Measurements from ENCODE around the gene TRAF4. TPM values are rescaled to one million over a fixed set of nuclear protein-coding genes. Genes with fewer than 3 reads are reported as not detected.
"Not testable (repeated sequence)": the region's sequence is repeated elsewhere in the genome, so short reads cannot be mapped to it uniquely, and the experiment has no call there.

The TRAF4 gene
- total RNA-seq, 1 donor from 2014 or later, result 143 TPM

DNA sequence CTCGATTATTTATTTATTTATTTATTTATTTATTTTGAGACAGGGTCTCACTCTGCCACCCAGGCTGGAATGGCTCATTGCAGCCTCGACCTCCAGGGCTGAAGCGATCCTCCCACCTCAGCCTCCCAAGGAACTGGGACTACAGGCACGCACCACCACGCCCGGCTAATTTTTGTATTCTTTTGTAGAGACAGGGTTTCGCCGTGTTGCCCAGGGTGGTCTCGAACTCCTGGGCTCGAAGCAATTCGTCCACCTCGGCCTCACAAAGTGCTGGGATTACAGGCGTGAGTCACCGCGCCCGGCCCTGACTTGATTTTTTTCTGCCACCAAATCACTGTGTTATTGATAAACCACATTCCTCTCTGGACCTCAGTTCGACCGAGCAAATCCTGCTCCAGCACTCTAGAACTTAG, 24.8 kb upstream of the TRAF4 start:
- Histone ChIP-seq H3K27ac (ENCODE audit: low read depth, low read length) (peak overlapping the region; percentile 87), H4K20me1 (ENCODE audit: insufficient read depth, low read length) (peaks cover 68% of the 10 kb centered on the region), H3K27me3 (ENCODE audit: insufficient read depth, low read length) (no peaks in the 10 kb centered on the region), H2AFZ (ENCODE audit: low read depth, low read length) (peak overlapping the region; percentile 51), H3K4me1 (ENCODE audit: insufficient read depth, low read length) (peaks cover 49% of the 10 kb centered on the region), H3K79me2 (ENCODE audit: insufficient read depth, low read length) (peaks cover 72% of the 10 kb centered on the region), H3K9ac (ENCODE audit: low read length) (peak overlapping the region; percentile 91), H3K36me3 (ENCODE audit: insufficient read depth, low read length) (peaks cover 36% of the 10 kb centered on the region), H3K4me3 (ENCODE audit: insufficient read depth, low read depth, low read length) (peak overlapping the region; percentile 84), H3K4me2 (ENCODE audit: low read length) (peak overlapping the region; percentile 93), H3K9me3 (ENCODE audit: insufficient read depth, low read depth, low read length) (no peaks in the 10 kb centered on the region)
- Mint-ChIP-seq H3K4me1 (ENCODE audit: low read depth, unreplicated experiment) (peaks cover 33% of the 10 kb centered on the region), H3K9me3 (ENCODE audit: unreplicated experiment) (no peaks in the 10 kb centered on the region), H3K27me3 (ENCODE audit: low read depth, unreplicated experiment) (no peaks in the 10 kb centered on the region), H3K4me3 (ENCODE audit: unreplicated experiment) (peak overlapping the region; percentile 99), H3K27ac (ENCODE audit: unreplicated experiment) (peak overlapping the region; percentile 95), H3K36me3 (ENCODE audit: low read depth, unreplicated experiment) (peaks cover 25% of the 10 kb centered on the region)
- TF ChIP-seq, protein P1, sequence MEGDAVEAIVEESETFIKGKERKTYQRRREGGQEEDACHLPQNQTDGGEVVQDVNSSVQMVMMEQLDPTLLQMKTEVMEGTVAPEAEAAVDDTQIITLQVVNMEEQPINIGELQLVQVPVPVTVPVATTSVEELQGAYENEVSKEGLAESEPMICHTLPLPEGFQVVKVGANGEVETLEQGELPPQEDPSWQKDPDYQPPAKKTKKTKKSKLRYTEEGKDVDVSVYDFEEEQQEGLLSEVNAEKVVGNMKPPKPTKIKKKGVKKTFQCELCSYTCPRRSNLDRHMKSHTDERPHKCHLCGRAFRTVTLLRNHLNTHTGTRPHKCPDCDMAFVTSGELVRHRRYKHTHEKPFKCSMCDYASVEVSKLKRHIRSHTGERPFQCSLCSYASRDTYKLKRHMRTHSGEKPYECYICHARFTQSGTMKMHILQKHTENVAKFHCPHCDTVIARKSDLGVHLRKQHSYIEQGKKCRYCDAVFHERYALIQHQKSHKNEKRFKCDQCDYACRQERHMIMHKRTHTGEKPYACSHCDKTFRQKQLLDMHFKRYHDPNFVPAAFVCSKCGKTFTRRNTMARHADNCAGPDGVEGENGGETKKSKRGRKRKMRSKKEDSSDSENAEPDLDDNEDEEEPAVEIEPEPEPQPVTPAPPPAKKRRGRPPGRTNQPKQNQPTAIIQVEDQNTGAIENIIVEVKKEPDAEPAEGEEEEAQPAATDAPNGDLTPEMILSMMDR (IDR thresholded peaks at IDR 0.05; ENCODE audit: insufficient read depth, low read depth, low read length), result no peak
- no peak for TF ChIP-seq EZH2 (IDR thresholded peaks at IDR 0.05; ENCODE audit: insufficient read depth, low read length)
- FAIRE-seq, result no peak
- DNase-seq (ENCODE audit: low read depth), result no peak

DNA sequence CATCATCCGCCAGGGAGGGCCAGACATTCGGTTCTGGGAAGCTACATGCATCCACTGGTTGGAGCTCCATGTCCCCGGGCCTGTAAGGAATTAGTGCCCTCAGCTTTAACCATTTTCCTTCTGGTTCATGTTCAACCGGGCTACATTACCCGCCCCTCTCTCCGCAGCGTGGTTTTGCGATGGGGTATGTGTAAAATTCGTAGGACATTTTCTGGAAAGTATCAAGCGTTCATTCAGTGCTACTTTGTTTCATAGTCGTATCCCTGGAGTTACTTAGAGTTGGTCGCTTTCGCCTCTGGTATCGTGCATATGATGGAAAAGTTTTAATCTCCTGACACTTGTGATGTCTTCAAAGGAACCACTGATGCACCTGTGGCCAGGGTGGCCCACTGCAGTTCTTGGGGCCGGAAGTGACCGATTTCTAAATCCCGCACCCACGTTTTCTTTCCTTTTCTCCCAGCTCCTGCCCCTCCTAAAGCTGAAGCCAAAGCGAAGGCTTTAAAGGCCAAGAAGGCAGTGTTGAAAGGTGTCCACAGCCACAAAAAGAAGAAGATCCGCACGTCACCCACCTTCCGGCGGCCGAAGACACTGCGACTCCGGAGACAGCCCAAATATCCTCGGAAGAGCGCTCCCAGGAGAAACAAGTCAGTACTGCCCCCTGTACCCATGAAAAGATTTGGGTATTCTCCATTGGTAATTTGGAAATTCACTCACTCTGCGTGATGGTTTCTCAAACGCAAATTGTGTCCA, 23.4 kb upstream of the TRAF4 start:
- Histone ChIP-seq H3K4me2 (ENCODE audit: low read length) (peak overlapping the region; percentile 93), H3K9ac (ENCODE audit: low read length) (peak overlapping the region; percentile 91), H4K20me1 (ENCODE audit: insufficient read depth, low read length) (peaks cover 68% of the 10 kb centered on the region), H3K4me1 (ENCODE audit: insufficient read depth, low read length) (peaks cover 62% of the 10 kb centered on the region), H3K9me3 (ENCODE audit: insufficient read depth, low read depth, low read length) (no peaks in the 10 kb centered on the region), H3K36me3 (ENCODE audit: insufficient read depth, low read length) (peaks cover 38% of the 10 kb centered on the region), H3K4me3 (ENCODE audit: insufficient read depth, low read depth, low read length) (peak overlapping the region; percentile 84), H2AFZ (ENCODE audit: low read depth, low read length) (no peak overlapping the region), H3K79me2 (ENCODE audit: insufficient read depth, low read length) (peaks cover 64% of the 10 kb centered on the region), H3K27me3 (ENCODE audit: insufficient read depth, low read length) (no peaks in the 10 kb centered on the region), H3K27ac (ENCODE audit: low read depth, low read length) (peak overlapping the region; percentile 87)
- FAIRE-seq (no peak), DNase-seq (ENCODE audit: low read depth) (no peak)
- TF ChIP-seq, protein P1 (IDR thresholded peaks at IDR 0.05; ENCODE audit: insufficient read depth, low read depth, low read length), result no peak
- no peak for TF ChIP-seq EZH2 (IDR thresholded peaks at IDR 0.05; ENCODE audit: insufficient read depth, low read length)
- Mint-ChIP-seq H3K36me3 (ENCODE audit: low read depth, unreplicated experiment) (peaks cover 12% of the 10 kb centered on the region), H3K4me3 (ENCODE audit: unreplicated experiment) (peak overlapping the region; percentile 99), H3K4me1 (ENCODE audit: low read depth, unreplicated experiment) (peaks cover 42% of the 10 kb centered on the region), H3K9me3 (ENCODE audit: unreplicated experiment) (no peaks in the 10 kb centered on the region), H3K27me3 (ENCODE audit: low read depth, unreplicated experiment) (no peaks in the 10 kb centered on the region), H3K27ac (ENCODE audit: unreplicated experiment) (peak overlapping the region; percentile 95)

DNA sequence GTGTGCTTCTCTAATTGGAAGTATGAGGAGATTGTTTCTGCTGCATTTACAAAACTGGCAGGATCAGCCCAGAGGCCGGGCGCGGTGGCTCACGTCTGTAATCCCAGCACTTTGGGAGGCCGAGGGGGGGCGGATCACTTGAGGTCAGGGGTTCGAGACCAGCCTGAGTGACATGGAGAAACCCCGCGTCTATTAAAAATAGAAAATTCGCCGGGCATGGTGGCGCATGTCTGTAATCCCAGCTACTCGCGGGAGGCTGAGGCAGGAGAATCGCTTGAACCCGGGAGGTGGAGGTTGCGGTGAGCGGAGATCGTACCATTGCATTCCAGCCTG, 22.8 kb upstream of the TRAF4 start:
- not testable (repeated sequence) for DNase-seq (ENCODE audit: low read depth); H3K9me3 ChIP-seq (ENCODE audit: insufficient read depth, low read depth, low read length); H3K27me3 ChIP-seq (ENCODE audit: insufficient read depth, low read length); H3K36me3 Mint-ChIP-seq (ENCODE audit: low read depth, unreplicated experiment); FAIRE-seq; H3K27ac ChIP-seq (ENCODE audit: low read depth, low read length); H3K9me3 Mint-ChIP-seq (ENCODE audit: unreplicated experiment); H2AFZ ChIP-seq (ENCODE audit: low read depth, low read length); H3K27me3 Mint-ChIP-seq (ENCODE audit: low read depth, unreplicated experiment)
- Histone ChIP-seq H3K4me2 (ENCODE audit: low read length) (peak overlapping the region; percentile 93), H3K9ac (ENCODE audit: low read length) (peak overlapping the region; percentile 91), H3K79me2 (ENCODE audit: insufficient read depth, low read length) (peaks cover 58% of the 10 kb centered on the region), H3K36me3 (ENCODE audit: insufficient read depth, low read length) (peaks cover 36% of the 10 kb centered on the region), H4K20me1 (ENCODE audit: insufficient read depth, low read length) (peaks cover 65% of the 10 kb centered on the region), H3K4me3 (ENCODE audit: insufficient read depth, low read depth, low read length) (peak overlapping the region; percentile 84), H3K4me1 (ENCODE audit: insufficient read depth, low read length) (peaks cover 63% of the 10 kb centered on the region)
- Mint-ChIP-seq H3K4me1 (ENCODE audit: low read depth, unreplicated experiment) (peaks cover 39% of the 10 kb centered on the region), H3K27ac (ENCODE audit: unreplicated experiment) (peak overlapping the region; percentile 95), H3K4me3 (ENCODE audit: unreplicated experiment) (peak overlapping the region; percentile 99)
